ENCODE results near the gene ZNF438.

ZNF438 gene

DNA sequence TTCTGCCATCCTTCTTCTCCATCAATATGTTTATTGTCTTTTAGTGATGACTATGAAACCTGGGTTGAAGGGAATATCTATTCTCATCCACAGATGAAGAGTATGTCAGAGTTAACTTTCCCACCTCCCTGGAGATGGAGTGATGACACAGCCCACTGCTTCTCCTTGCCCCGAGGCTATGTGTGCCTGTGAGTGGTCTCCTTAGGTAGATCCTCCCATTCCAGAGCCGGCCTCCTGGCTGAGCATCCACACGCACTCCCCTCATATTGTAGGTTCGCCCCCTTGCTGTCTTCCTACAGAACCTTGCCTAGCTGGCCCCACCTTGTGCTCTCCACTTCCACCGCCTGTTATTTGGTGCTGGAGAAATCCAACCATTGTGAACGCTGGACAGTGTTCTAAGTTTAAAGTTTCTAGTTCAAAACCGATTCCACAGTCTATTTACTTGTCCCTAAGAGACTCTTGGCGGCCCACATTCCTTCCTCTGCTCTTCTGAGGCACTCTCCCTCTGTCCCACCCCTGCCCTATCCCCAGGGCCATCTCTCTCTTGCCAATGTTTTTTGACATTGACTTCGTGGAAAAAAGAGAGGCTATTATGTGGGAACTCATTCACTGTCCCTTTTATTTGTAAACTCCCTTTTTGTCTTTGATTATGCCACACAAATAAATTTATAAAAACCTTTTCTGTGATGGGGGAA is 168.0 kb downstream of the ZNF438 start:
- ATAC-seq (no peak), DNase-seq (no peak)
- Mint-ChIP-seq H3K36me3 (ENCODE audit: low read depth) (no peaks in the 10 kb centered on the region), H3K27ac (no peak overlapping the region), H3K27me3 (no peaks in the 10 kb centered on the region), H3K9me3 (no peaks in the 10 kb centered on the region), H3K4me1 (no peaks in the 10 kb centered on the region), H3K4me3 (no peak overlapping the region)

DNA sequence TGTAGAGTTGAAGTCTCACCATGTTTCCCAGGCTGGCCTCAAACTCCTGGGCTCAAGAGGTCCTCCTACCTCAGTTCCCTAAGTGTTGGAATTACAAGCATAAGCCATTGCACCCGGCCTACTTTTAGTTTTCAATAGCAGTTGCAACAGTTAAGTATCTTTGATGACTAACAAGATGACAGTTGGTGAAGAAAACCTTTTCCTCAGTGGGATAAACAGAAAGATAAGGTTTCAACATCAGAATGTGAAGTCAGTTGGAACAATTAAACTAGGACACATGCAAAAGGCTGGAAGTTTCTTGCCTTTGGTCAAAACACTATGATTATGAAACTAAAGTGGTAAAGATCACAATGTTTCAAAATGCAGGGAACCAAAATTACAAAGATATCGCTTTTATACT is 169.2 kb downstream of the ZNF438 start:
- DNase-seq (no peak), ATAC-seq (no peak)
- no peak overlapping the region for H3K27ac Mint-ChIP-seq
- no peaks in the 10 kb centered on the region for H3K27me3 Mint-ChIP-seq
- no peaks in the 10 kb centered on the region for H3K9me3 Mint-ChIP-seq
- no peaks in the 10 kb centered on the region for H3K36me3 Mint-ChIP-seq (ENCODE audit: low read depth)
- no peak overlapping the region for H3K4me3 Mint-ChIP-seq
- no peaks in the 10 kb centered on the region for H3K4me1 Mint-ChIP-seq

DNA sequence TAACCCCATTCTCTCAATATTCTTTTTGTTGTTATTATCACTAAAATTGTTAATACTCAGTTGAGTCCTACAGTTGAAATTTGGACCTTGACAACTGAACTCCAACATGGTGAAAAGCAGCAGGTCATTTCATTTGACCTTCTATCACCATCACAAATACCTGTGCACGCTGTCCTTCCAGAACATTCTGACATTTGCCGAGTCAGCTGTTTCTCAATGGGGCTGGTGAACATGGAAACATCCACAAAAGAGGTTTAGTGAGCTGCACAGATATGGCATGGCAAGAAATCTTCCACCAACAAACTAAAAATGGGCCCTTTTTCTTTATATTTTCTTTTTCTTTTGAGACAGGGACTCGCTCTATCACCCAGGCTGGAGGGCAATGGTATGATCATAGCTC is 169.7 kb downstream of the ZNF438 start:
- Mint-ChIP-seq H3K4me3 (no peak overlapping the region), H3K27me3 (no peaks in the 10 kb centered on the region), H3K9me3 (no peaks in the 10 kb centered on the region), H3K36me3 (ENCODE audit: low read depth) (no peaks in the 10 kb centered on the region), H3K4me1 (no peaks in the 10 kb centered on the region), H3K27ac (no peak overlapping the region)
- no peak for DNase-seq
- ATAC-seq, result no peak

DNA sequence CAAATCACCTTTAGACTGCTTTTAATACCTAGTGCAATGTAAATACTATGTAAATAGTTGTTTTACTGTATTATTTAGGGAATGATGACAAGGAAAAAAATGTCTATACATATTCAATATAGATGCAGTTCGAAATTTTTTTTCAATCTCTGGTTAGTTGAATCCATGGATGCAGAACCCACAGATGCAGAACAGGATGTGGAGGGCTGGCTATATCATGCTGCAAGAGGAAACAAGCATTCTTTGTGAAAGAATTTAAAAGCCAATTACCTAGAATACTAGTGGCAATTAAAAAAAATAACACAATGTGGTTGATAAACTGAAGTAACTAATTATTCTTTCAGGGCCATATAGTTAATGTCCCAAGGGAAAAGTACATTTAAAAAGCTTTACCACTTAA is 170.4 kb downstream of the ZNF438 start:
- H3K4me3 Mint-ChIP-seq, result no peak overlapping the region
- no peaks in the 10 kb centered on the region for H3K36me3 Mint-ChIP-seq (ENCODE audit: low read depth)
- no peaks in the 10 kb centered on the region for H3K9me3 Mint-ChIP-seq
- no peak for ATAC-seq
- H3K27me3 Mint-ChIP-seq, result no peaks in the 10 kb centered on the region
- no peak overlapping the region for H3K27ac Mint-ChIP-seq
- H3K4me1 Mint-ChIP-seq, result no peaks in the 10 kb centered on the region
- DNase-seq, result no peak

DNA sequence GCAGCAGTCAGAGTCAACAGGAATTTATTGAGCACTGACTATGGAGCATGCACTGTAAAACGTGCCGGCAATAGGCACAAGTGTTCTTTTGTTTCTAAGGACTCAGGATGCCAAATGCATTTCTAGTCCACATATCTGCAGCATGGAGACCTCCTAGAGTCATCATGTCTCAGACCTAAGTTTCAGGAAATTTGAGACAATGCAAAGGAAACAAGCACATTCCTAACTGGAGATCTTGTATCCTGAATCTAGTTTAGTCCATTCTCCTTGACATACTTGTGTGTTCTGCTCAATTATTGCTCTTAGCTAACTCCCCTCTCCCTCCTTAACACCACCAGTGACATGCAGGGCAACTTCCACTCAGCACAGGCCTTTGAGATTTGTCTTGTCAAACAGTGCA is 173.2 kb downstream of the ZNF438 start:
- no peak overlapping the region for H3K27ac Mint-ChIP-seq
- DNase-seq, result no peak
- no peak for ATAC-seq
- H3K4me3 Mint-ChIP-seq, result no peak overlapping the region
- H3K27me3 Mint-ChIP-seq, result no peaks in the 10 kb centered on the region
- H3K36me3 Mint-ChIP-seq (ENCODE audit: low read depth), result no peaks in the 10 kb centered on the region
- no peaks in the 10 kb centered on the region for H3K9me3 Mint-ChIP-seq
- no peaks in the 10 kb centered on the region for H3K4me1 Mint-ChIP-seq

DNA sequence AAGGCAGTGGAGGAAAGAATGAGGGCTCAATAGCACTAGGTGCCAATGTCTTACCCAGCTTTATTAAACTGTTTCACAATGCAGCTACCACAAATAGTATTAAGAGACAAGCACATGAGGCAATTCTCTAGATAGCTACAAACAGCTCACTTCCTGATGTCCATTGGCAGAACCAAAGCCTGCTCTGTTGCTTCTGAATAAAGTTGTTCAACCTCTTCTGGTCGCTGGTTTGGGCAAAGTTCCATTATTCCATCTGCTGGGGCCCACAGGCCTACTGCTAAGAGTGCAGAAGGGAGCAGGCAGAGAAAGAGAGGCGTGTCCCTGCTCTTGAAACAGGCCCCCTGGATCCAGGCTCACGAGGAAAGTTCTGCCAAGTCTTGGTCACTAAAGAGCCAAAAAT is 173.9 kb downstream of the ZNF438 start:
- DNase-seq, result no peak
- Mint-ChIP-seq H3K4me1 (no peaks in the 10 kb centered on the region), H3K27me3 (no peaks in the 10 kb centered on the region), H3K4me3 (no peak overlapping the region), H3K27ac (no peak overlapping the region), H3K36me3 (ENCODE audit: low read depth) (no peaks in the 10 kb centered on the region), H3K9me3 (no peaks in the 10 kb centered on the region)
- ATAC-seq, result no peak

DNA sequence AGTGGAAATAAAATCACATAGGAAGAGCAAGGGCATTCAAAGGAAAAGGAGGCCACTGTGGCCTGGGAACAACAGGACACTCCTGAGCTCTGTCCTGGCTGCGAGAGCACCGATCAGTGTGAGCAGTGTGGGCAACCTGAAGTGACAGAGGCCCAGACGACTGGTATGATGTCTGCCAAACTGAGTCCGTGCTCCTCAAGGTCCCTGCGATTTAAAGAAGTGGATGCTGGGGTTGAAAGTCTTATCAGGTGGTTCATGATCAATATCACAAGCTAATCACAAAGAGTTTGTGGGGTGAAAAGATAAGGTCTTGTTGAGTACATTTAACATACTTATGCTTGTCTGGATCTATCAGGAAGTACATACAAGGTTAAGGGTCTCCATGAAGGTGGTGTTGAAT is 176.5 kb downstream of the ZNF438 start:
- H3K4me3 Mint-ChIP-seq, result no peak overlapping the region
- no peaks in the 10 kb centered on the region for H3K36me3 Mint-ChIP-seq (ENCODE audit: low read depth)
- H3K9me3 Mint-ChIP-seq, result no peaks in the 10 kb centered on the region
- DNase-seq, result no peak
- no peak for ATAC-seq
- no peaks in the 10 kb centered on the region for H3K27me3 Mint-ChIP-seq
- H3K27ac Mint-ChIP-seq, result no peak overlapping the region
- no peaks in the 10 kb centered on the region for H3K4me1 Mint-ChIP-seq

DNA sequence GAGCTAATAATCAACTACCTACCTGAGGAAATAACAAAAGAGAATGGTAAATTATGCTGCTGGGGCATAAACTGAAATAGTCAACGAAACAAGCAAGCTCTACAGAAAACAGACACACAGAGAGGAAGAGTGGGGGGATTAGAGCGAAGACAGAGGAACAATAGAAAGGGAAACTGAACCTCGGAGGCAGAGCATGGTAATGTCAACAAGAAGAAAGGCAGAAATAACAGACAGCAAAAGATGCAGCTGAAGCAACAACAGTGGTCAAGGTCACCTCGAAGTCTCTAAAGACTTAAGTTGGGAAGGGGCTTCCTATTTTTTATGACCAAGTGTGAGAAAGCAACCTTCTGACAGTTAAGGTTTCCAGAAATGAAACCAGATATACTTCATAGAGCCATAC is 177.0 kb downstream of the ZNF438 start:
- H3K27ac Mint-ChIP-seq, result no peak overlapping the region

DNA sequence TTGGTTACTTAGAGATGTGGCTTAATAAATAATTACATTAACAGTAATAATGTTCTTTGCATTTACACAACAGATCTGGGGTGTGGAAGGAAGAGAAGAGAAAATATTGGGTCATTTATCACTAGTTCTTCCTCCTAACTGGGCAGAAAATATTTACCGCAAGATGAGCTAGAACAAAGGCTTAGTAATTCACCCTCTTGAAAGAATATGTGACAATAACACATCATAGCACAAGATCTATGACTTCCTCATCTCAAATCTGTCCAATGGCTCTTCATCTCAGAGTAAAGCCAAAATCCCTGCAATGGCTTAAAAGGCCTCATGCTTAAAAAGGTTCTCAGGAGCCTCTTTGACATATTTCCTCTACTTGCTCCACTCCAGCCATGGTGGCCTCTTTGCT is 178.6 kb downstream of the ZNF438 start:
- ATAC-seq (no peak), DNase-seq (no peak)
- no peaks in the 10 kb centered on the region for H3K9me3 Mint-ChIP-seq
- peaks cover 2% of the 10 kb centered on the region for H3K36me3 Mint-ChIP-seq (ENCODE audit: low read depth)
- no peaks in the 10 kb centered on the region for H3K4me1 Mint-ChIP-seq
- H3K4me3 Mint-ChIP-seq, result no peak overlapping the region
- H3K27me3 Mint-ChIP-seq, result no peaks in the 10 kb centered on the region
- H3K27ac Mint-ChIP-seq, result no peak overlapping the region

More for the DNA sequence above, 177.0 kb downstream of the ZNF438 start:
- ATAC-seq (no peak), DNase-seq (no peak)
- H3K27me3 Mint-ChIP-seq, result no peaks in the 10 kb centered on the region
- H3K4me3 Mint-ChIP-seq, result no peak overlapping the region
- no peaks in the 10 kb centered on the region for H3K4me1 Mint-ChIP-seq
- H3K9me3 Mint-ChIP-seq, result no peaks in the 10 kb centered on the region
- H3K36me3 Mint-ChIP-seq (ENCODE audit: low read depth), result no peaks in the 10 kb centered on the region

DNA sequence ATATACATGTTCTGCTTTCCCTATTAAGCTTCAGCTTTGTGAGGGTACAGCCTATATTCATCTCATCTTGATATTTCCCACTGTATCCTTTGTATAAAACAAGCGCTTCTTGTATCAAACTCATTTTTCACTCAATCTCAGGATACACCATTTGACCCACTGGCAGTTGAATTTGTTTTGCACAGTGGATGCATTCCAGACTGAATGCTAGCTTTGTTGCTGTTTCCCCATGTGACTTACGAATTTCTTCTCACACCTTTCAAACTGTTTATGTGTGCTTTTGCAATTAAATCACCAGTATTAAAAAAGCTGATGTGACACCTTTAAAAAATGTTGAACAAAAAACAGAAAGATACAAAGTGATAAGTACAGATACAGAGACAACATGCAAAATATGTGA is 180.9 kb downstream of the ZNF438 start:
- H3K4me1 Mint-ChIP-seq, result no peaks in the 10 kb centered on the region
- H3K27ac Mint-ChIP-seq, result no peak overlapping the region
- no peak overlapping the region for H3K4me3 Mint-ChIP-seq
- no peaks in the 10 kb centered on the region for H3K9me3 Mint-ChIP-seq
- H3K36me3 Mint-ChIP-seq (ENCODE audit: low read depth), result peaks cover 2% of the 10 kb centered on the region
- no peak for ATAC-seq
- H3K27me3 Mint-ChIP-seq, result no peaks in the 10 kb centered on the region
- no peak for DNase-seq

DNA sequence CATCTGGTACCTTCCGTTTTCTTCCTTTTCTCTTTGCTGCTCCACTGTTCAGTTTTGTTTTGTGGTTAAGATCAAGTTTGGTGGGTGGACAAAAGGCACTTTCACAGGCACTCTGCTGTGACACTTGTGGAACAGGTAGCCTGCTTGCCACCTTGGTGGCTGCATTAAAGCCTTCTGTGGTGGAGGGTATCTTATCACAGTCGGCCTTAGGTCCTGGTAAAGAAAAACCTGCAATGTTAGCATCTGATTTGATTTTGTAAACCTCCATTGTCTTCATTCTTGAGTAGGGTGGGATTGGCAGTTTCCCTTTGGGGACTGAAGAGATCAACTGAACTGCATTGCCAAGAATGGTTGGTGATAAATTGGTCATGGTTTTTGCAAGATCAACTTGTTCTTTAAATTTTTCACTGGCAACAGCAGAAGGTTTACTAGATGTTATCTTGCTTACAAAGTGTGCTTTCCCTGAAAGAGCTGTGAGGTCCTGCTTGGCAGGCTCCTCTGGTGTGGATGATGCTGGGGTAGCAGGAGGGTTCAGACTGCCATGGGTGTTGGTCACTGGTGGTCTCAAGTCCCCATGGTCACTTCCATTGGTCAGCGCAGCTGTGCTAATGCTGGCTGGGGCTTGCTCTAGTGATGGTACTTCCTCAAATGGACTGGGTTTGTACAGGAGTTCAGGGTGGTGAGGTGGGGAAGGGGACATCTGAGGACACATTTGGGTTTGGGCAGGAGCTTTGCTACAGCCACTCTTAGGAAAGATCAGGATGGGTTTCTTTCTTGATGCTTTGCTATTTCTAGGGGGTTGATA is 182.2 kb downstream of the ZNF438 start:
- H3K36me3 Mint-ChIP-seq (ENCODE audit: low read depth), result peaks cover 2% of the 10 kb centered on the region
- no peaks in the 10 kb centered on the region for H3K27me3 Mint-ChIP-seq
- ATAC-seq (no peak), DNase-seq (no peak)
- no peaks in the 10 kb centered on the region for H3K9me3 Mint-ChIP-seq
- H3K4me1 Mint-ChIP-seq, result no peaks in the 10 kb centered on the region
- H3K4me3 Mint-ChIP-seq, result no peak overlapping the region
- no peak overlapping the region for H3K27ac Mint-ChIP-seq

DNA sequence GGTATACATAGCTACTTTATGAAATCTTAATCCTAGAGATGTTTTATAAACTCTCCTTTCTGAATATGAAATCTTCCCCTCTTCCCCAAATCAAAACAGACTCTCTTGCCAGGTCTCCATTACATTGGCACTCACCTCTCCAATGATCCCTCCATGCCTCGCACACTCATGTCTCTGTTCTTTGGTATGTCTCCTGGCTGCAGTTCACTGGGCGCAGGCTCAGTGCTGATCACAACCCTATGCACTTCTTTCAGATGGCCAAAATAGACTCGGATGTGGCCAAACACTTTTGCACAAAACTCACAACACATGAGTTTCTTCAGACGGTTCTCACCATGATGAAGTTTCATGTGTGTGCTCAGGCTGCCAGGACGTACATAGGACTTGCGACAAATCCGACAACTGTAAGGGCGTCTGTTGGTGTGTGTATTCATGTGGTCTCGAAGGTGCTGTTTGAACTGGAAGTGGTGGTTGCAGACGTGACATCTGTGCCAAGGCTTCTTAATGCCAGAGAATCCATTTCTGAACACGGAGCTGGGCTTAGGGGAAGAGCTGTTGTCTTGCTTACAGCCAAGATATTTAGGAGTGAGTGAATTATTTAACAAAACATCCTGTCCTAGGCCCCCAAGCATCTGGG is 183.2 kb downstream of the ZNF438 start:
- no peaks in the 10 kb centered on the region for H3K9me3 Mint-ChIP-seq
- no peak overlapping the region for H3K4me3 Mint-ChIP-seq
- ATAC-seq (no peak), DNase-seq (no peak)
- H3K36me3 Mint-ChIP-seq (ENCODE audit: low read depth), result peaks cover 2% of the 10 kb centered on the region
- H3K27ac Mint-ChIP-seq, result no peak overlapping the region
- H3K4me1 Mint-ChIP-seq, result no peaks in the 10 kb centered on the region
- H3K27me3 Mint-ChIP-seq, result no peaks in the 10 kb centered on the region

DNA sequence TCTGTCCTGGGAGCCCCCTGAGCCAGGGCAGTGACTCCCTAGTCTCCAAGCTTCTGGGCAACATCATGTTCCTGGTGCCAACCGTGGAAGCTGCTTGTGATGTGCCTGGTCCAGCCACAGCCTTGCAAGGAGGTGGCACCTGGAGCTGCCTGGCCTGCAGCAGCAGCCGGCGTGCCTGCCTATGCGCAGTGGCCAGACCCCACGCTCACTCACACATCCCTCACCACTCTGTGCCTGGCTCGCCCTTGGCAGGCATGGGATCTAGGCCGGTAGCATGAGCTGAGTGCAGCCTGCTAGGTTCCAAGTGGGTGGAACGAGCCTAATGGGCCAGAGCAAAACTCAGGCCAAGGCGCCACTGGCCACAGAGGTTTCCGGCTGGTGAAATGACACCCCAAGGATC is 184.0 kb downstream of the ZNF438 start:
- no peak for DNase-seq
- no peak for ATAC-seq
- H3K36me3 Mint-ChIP-seq (ENCODE audit: low read depth), result peaks cover 2% of the 10 kb centered on the region

DNA sequence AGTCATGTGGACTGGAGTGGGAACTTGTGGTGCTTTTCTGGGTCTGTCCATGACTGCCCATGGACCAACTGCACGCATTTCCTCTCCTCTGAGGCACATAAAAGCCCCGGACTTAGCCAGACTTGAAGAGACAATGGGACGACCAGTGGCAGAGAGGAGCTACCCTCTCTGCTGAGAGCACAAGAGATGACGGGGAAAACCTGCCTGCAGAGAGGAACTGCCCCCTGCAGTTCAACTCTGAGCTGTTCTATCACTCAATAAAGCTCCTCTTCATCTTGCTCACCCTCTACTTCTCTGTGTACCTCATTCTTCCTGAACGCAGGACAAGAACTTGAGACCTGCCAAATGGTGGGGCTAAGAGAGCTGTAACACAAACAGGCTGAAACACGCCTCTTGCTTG is 184.5 kb downstream of the ZNF438 start:
- H3K27ac Mint-ChIP-seq, result no peak overlapping the region
- peaks cover 2% of the 10 kb centered on the region for H3K36me3 Mint-ChIP-seq (ENCODE audit: low read depth)
- no peaks in the 10 kb centered on the region for H3K27me3 Mint-ChIP-seq
- H3K9me3 Mint-ChIP-seq, result no peaks in the 10 kb centered on the region
- H3K4me3 Mint-ChIP-seq, result no peak overlapping the region
- ATAC-seq, result no peak
- no peaks in the 10 kb centered on the region for H3K4me1 Mint-ChIP-seq
- no peak for DNase-seq

More for the DNA sequence above, 184.0 kb downstream of the ZNF438 start:
- H3K27me3 Mint-ChIP-seq, result no peaks in the 10 kb centered on the region
- H3K27ac Mint-ChIP-seq, result no peak overlapping the region
- no peaks in the 10 kb centered on the region for H3K9me3 Mint-ChIP-seq
- H3K4me3 Mint-ChIP-seq, result no peak overlapping the region
- H3K4me1 Mint-ChIP-seq, result no peaks in the 10 kb centered on the region

DNA sequence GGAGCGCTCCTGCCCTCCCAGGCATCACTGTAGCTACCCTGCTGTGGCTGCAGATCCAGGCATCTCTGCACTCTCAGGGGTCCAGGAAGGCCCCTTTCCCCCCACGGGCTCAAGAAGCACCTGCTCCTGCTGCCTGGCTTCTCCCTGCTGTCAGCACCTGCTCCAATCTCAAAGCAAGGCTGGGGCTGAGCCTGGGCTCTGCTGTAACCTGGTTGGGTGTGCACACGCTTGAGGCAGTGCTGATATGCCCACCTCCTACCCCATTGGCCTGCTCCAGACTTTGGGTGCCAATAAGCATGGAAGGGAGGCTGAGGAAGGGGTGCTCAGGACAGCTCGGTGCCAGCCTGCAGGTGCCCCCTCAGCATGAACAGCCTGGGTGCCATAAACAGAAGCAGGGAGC is 185.0 kb downstream of the ZNF438 start:
- H3K27me3 Mint-ChIP-seq, result no peaks in the 10 kb centered on the region
- peaks cover 2% of the 10 kb centered on the region for H3K36me3 Mint-ChIP-seq (ENCODE audit: low read depth)
- no peak overlapping the region for H3K4me3 Mint-ChIP-seq
- no peaks in the 10 kb centered on the region for H3K9me3 Mint-ChIP-seq
- H3K4me1 Mint-ChIP-seq, result no peaks in the 10 kb centered on the region
- ATAC-seq (no peak), DNase-seq (no peak)
- no peak overlapping the region for H3K27ac Mint-ChIP-seq
